Thymus (tissue), 11 donors: Measurements from ENCODE around the gene ABHD3. TPM values are rescaled to one million over a fixed set of nuclear protein-coding genes. Genes with fewer than 3 reads are reported as not detected.
"Not testable (repeated sequence)": the region's sequence is repeated elsewhere in the genome, so short reads cannot be mapped to it uniquely, and the experiment has no call there.

ENCODE experiments used
- DNase-seq, 9 donors: peaks; one replicate each; pipeline ENCODE4 v3.0.0-alpha.2; 2013; ENCODE audit warnings: low spot score in 9 of 9, low read depth in 6 of 9, missing footprints in 1 of 9
- H3K27ac ChIP-seq, 2 donors: one replicate each; pipeline ENCODE4 v1.5.1; 2013; ENCODE audit warnings: control low read depth in 1 of 2, low read depth in 1 of 2, low read length in 1 of 2, mild to moderate bottlenecking in 1 of 2, moderate library complexity in 1 of 2
- H3K27me3 ChIP-seq, 2 donors: one replicate each; pipeline ENCODE4 v1.5.1; 2013; ENCODE audit warnings: low read length in 1 of 2; ENCODE audit not compliant: control insufficient read depth in 2 of 2, insufficient read depth in 1 of 2
- H3K36me3 ChIP-seq, 2 donors: one replicate each; pipeline ENCODE4 v1.5.1; 2013; ENCODE audit warnings: low read length in 1 of 2, mild to moderate bottlenecking in 1 of 2, moderate library complexity in 1 of 2; ENCODE audit not compliant: control insufficient read depth in 2 of 2, insufficient read depth in 2 of 2
- H3K4me1 ChIP-seq, 2 donors: one replicate each; pipeline ENCODE4 v1.5.1; 2013; ENCODE audit warnings: low read length in 2 of 2; ENCODE audit not compliant: control insufficient read depth in 2 of 2, insufficient read depth in 2 of 2
- H3K4me3 ChIP-seq, 2 donors: one replicate each; pipeline ENCODE4 v1.5.1; 2013; ENCODE audit warnings: low read length in 2 of 2, control low read depth in 1 of 2, mild to moderate bottlenecking in 1 of 2
- H3K9me3 ChIP-seq, 2 donors: one replicate each; pipeline ENCODE4 v1.5.1; 2013; ENCODE audit warnings: low read length in 1 of 2, mild to moderate bottlenecking in 1 of 2; ENCODE audit not compliant: control insufficient read depth in 2 of 2, insufficient read depth in 1 of 2
- WGBS: extraction: QIAGEN DNeasy Blood & Tissue Kit; methylation state at CpG from one replicate; pipeline ENCODE4 v1.1.7; 2013; 5-methylcytosine and 5-hydroxymethylcytosine counted together
- polyA plus RNA-seq: library from polyadenylated mRNA; stranded (reverse); fragments of 200-250 nt; gene quantifications from one replicate; pipeline ENCODE4 v1.2.3, GENCODE V29; 2013
- total RNA-seq: library from RNA; stranded (reverse); fragments of 120-200 nt; gene quantifications from one replicate; pipeline ENCODE4 v1.2.4, GENCODE V29; 2013
- donor health status: healthy.

Gene ABHD3
- total and polyA plus RNA-seq, 2 donors = 25.7 to 77.9 TPM

- peak overlapping the region; percentile 75 to 88 for H3K4me3 ChIP-seq
- WGBS = 3% methylated on average over 49 of the region's 49 CpGs
- peak in 4 of 9 donors; percentile 19 to 41 (median 24) for DNase-seq
Measured at GRCh38 chr18:21741562-21742314, 37.2 kb upstream of the ABHD3 start.

GRCh38 chr18:21741312-21741561 is 36.7 kb upstream of the ABHD3 start:
- peaks cover 7 to 11% of the 10 kb centered on the region in 2 donors for H3K4me1 ChIP-seq
- WGBS = 1% methylated on average over 41 of the region's 41 CpGs
- H3K36me3 ChIP-seq = no peaks in the 10 kb centered on the region
- peaks cover 0 to 5% of the 10 kb centered on the region in 2 donors for H3K27me3 ChIP-seq
- DNase-seq = no peak
- H3K9me3 ChIP-seq = peaks cover 0 to 3% of the 10 kb centered on the region in 2 donors
- peak overlapping the region; percentile 75 to 88 for H3K4me3 ChIP-seq
- peak overlapping the region in 1 of 2 donors; percentile 94 for H3K27ac ChIP-seq

More at GRCh38 chr18:21741562-21742314, 37.2 kb upstream of the ABHD3 start:
- peaks cover 0 to 3% of the 10 kb centered on the region in 2 donors for H3K9me3 ChIP-seq
- H3K4me1 ChIP-seq = peaks cover 7 to 11% of the 10 kb centered on the region in 2 donors
- peaks cover 0 to 5% of the 10 kb centered on the region in 2 donors for H3K27me3 ChIP-seq
- H3K36me3 ChIP-seq = no peaks in the 10 kb centered on the region
- peak overlapping the region; percentile 17 to 60 for H3K27ac ChIP-seq

GRCh38 chr18:21740538-21741311 is 36.2 kb upstream of the ABHD3 start, which contains the start of gene MIB1:
Gene MIB1, plus strand, starts transcription at chr18:21740792. Its CDS starts 792 bp downstream, at chr18:21741584.
- DNase-seq = peak; percentile 90 to 99 (median 98)
- peaks cover 0 to 5% of the 10 kb centered on the region in 2 donors for H3K27me3 ChIP-seq
- WGBS = under 1% methylated on average over 76 of the region's 76 CpGs
- H3K36me3 ChIP-seq = no peaks in the 10 kb centered on the region
- H3K4me3 ChIP-seq = peak within 1 kb of the TSS; percentile 75 to 88
- H3K27ac ChIP-seq = peak within 1 kb of the TSS; percentile 94 to 96
- H3K9me3 ChIP-seq = peaks cover 0 to 6% of the 10 kb centered on the region in 2 donors
- peaks cover 7 to 11% of the 10 kb centered on the region in 2 donors for H3K4me1 ChIP-seq

- peaks cover 0 to 5% of the 10 kb centered on the region in 2 donors for H3K27me3 ChIP-seq
- 69% methylated on average over 21 of the region's 21 CpGs for WGBS
- no peaks in the 10 kb centered on the region for H3K36me3 ChIP-seq
- no peak for DNase-seq
- H3K4me3 ChIP-seq = peak overlapping the region; percentile 75 to 88
- peak overlapping the region in 1 of 2 donors; percentile 44 for H3K27ac ChIP-seq
- peaks cover 0 to 6% of the 10 kb centered on the region in 2 donors for H3K9me3 ChIP-seq
- peaks cover 7 to 11% of the 10 kb centered on the region in 2 donors for H3K4me1 ChIP-seq
Measured at GRCh38 chr18:21739604-21740537, 35.3 kb upstream of the ABHD3 start.

- H3K27ac ChIP-seq, H3K4me3 ChIP-seq, H3K9me3 ChIP-seq, H3K27me3 ChIP-seq, H3K4me1 ChIP-seq, H3K36me3 ChIP-seq, DNase-seq: not testable (repeated sequence)
- WGBS = 93% methylated on average over 4 of the region's 4 CpGs
Measured at GRCh38 chr18:21736926-21737325, 32.4 kb upstream of the ABHD3 start.

- Histone ChIP-seq H3K4me1 (peaks cover 0 to 7% of the 10 kb centered on the region in 2 donors), H3K9me3 (peaks cover 0 to 6% of the 10 kb centered on the region in 2 donors), H3K27me3 (no peaks in the 10 kb centered on the region), H3K36me3 (no peaks in the 10 kb centered on the region), H3K27ac (no peak overlapping the region), H3K4me3 (no peak overlapping the region)
- DNase-seq = peak in 1 of 9 donors; percentile 31
- 79% methylated on average over 12 of the region's 12 CpGs for WGBS
Measured at GRCh38 chr18:21735452-21736015, 31.0 kb upstream of the ABHD3 start.

GRCh38 chr18:21733011-21733410 is 28.4 kb upstream of the ABHD3 start:
- H3K9me3 ChIP-seq = peaks cover 0 to 6% of the 10 kb centered on the region in 2 donors
- no peaks in the 10 kb centered on the region for H3K27me3 ChIP-seq
- no peak overlapping the region for H3K4me3 ChIP-seq
- no peak for DNase-seq
- no peak overlapping the region for H3K27ac ChIP-seq
- no peaks in the 10 kb centered on the region for H3K4me1 ChIP-seq
- 87% methylated on average over 5 of the region's 5 CpGs for WGBS
- no peaks in the 10 kb centered on the region for H3K36me3 ChIP-seq

- Histone ChIP-seq H3K27ac (no peak overlapping the region), H3K4me1 (no peaks in the 10 kb centered on the region), H3K9me3 (no peaks in the 10 kb centered on the region), H3K4me3 (no peak overlapping the region), H3K36me3 (no peaks in the 10 kb centered on the region), H3K27me3 (no peaks in the 10 kb centered on the region)
- 97% methylated on average over 2 of the region's 2 CpGs for WGBS
- no peak for DNase-seq
Measured at GRCh38 chr18:21727702-21728101, 23.1 kb upstream of the ABHD3 start.
